ENCODE data around the gene MAP2K5.

DNA sequence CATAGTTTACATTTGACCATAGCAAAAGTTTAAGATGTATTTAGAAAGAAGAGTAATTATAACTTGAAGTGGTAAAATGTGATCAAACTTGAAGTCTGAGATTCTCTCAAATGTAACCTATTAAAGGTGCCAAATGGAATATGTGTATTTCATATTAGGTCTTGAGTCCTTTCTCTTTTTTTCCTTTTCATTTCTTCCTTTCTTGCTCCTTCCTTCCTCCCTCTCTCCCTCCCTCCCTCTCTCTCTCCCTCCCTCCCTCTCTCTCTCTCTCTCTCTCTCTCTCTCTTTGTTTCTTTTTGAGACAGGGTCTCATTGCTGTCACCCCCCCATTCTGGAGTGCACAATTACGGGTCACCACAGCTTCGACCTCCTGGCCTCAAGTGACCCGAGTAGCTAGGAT is 47.7 kb downstream of the MAP2K5 start:
- no peak for TF ChIP-seq GATA2 (IDR thresholded peaks at IDR 0.05; ENCODE audit: low read depth, low read length)
- TF ChIP-seq GATA3 (IDR thresholded peaks at IDR 0.05; ENCODE audit: low read depth, low read length) = no peak

Measured in SH-SY5Y (cell line).